DND-41 (cell line): ENCODE results near the gene DNER.

Experiments used
- EZH2 ChIP-seq: IDR thresholded peaks from 3 replicates; pipeline ENCODE4 v1.6.1; 2012; ENCODE audit warnings: borderline replicate concordance, low read depth, mild to moderate bottlenecking, moderate library complexity, low read length, inconsistent platforms; ENCODE audit not compliant: severe bottlenecking
- TF ChIP-seq, protein P1 (sequence below): IDR thresholded peaks from 2 replicates; pipeline ENCODE4 v1.5.1; 2012; ENCODE audit warnings: borderline replicate concordance, low read length, moderate library complexity, mild to moderate bottlenecking; ENCODE audit not compliant: poor library complexity, severe bottlenecking; ENCODE audit errors: extremely low read depth

DNA sequence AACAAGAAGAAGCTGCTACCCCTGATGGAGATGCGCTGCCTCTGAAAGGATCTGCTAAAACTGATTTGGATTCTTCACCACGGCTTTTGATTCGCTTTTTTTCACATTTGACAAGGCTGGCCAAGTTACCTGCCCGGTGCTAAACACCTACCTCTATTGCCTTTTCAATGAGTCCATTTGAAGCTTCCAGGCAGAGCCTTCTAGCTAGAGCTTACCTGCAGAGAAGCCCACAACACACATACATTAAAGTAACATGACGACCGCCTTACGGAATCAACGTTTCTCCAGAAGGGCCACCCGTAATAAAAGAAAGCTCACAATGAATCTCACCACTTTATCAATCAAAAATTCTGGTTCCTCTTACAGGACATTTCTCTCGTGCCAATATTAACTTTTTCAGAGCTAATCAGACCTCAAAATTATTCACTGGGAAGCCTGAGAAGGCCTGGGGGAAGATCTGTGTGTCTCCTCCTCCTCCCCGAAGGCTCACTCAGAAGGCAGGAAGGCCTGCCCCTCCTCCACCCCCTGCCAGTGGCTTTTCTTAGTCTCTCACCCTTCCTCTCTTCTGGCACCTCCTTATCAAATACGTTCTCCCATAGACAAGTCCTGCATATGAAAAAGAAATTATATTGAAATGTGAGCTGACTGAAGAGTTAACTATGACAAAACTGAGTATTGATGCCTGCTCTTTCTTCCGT lies 171.0 kb downstream of the DNER start:
- TF ChIP-seq, protein P1, sequence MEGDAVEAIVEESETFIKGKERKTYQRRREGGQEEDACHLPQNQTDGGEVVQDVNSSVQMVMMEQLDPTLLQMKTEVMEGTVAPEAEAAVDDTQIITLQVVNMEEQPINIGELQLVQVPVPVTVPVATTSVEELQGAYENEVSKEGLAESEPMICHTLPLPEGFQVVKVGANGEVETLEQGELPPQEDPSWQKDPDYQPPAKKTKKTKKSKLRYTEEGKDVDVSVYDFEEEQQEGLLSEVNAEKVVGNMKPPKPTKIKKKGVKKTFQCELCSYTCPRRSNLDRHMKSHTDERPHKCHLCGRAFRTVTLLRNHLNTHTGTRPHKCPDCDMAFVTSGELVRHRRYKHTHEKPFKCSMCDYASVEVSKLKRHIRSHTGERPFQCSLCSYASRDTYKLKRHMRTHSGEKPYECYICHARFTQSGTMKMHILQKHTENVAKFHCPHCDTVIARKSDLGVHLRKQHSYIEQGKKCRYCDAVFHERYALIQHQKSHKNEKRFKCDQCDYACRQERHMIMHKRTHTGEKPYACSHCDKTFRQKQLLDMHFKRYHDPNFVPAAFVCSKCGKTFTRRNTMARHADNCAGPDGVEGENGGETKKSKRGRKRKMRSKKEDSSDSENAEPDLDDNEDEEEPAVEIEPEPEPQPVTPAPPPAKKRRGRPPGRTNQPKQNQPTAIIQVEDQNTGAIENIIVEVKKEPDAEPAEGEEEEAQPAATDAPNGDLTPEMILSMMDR: no peak
- TF ChIP-seq EZH2: no peak
